HG03060 (cell line): Measurements from ENCODE around the gene GATB.

Experiments
- ATAC-seq: cut with Tn5 transposase; IDR thresholded peaks from one replicate; pipeline ENCODE4 v1.9.1; 2021; ENCODE audit warnings: low read depth, moderate number of reproducible peaks; ENCODE audit not compliant: unreplicated experiment

The GATB gene

GRCh38 chr4:151659601-151660364, 101.0 kb downstream of the GATB start:
- ATAC-seq = no peak

DNA sequence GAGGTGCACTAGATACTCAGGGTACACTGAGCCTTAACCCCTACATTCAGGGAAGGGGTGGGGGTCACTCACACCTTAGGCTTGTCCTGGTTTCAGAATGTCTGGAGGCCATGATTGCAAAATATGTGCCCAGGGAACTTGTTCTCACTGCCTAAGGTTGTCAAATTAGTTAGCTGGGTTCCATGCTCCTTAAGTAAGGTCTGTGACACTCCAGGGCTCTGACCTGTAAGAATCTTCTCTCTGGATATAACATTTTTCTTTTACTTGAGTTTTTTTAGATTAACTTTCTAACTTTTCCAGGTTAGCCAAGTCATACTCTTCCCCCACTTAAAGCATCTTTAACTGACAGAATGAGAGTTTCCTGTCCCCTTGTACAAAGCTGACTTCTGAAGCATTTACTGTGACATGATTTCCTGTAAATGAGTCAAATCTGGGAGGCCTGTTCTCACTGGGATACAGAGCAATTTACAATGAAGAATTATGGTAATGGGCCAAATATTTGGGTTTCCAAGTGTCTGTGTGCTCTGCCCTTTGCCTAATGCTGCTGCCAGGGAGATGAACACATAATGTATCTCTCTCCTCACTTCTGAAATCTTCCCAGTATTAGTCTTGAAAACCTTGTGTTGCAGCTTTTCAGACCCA, 101.7 kb downstream of the GATB start:
- no peak for ATAC-seq

- ATAC-seq = no peak
Observed at GRCh38 chr4:151657896-151658295, 102.9 kb downstream of the GATB start.

- no peak for ATAC-seq
Observed at GRCh38 chr4:151656058-151656457, 104.7 kb downstream of the GATB start.

GRCh38 chr4:151653548-151653918, 107.3 kb downstream of the GATB start:
- ATAC-seq = no peak

DNA sequence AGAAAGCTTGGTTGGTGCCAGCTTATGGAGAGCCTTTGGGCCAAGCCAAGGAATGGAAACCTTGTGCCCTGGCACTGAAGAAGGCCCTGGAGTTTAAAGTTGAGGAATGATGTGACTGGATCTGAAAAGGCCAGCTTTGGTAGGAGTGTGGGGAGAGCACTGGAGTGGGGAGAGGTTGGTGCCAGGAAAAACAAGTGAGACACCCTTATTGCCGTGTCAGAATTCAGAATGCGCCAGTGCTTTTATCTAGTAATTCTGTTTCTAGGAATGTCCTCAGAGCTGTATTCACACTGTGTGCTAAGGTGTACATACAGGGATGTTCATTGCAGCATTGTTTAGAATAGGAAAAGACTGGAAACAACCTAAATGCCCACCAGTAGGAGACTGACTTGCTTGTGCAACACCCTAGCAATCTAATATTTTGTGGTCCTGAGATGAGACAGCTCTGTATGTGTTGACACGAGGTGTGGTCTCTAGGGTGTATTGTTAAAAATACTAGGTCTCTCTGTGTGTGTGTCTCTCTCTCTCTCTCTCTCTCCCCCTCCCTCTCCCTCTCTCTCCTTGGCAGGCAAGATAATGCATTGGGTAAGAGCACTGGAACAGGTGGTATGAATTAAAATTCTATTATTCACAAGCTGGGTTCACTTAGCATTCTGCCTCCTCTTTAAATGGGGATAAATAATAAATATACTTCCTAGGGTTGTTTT, 107.8 kb downstream of the GATB start:
- ATAC-seq = no peak

GRCh38 chr4:151651496-151651895, 109.3 kb downstream of the GATB start:
- no peak for ATAC-seq

DNA sequence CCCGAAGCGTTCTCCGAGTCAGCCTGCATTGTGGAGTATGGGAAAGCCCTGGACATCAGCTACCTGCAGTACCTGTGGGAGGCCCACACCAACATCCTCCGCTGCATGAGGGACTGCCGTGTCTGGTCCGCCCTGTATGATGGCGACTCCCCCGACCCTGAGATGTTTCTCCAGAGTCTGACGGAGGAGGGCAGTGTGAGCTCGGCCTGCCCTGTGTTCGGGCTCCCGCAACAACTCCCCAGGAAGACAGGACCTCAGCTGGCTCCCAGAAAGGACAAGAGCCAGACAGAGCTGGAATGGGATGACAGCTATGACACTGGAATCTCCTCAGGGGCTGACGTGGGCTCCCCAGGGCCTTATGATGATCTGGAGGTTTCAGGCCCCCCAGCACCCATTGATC, 111.3 kb downstream of the GATB start:
- ATAC-seq = no peak

GRCh38 chr4:151646322-151646721, 114.5 kb downstream of the GATB start:
- ATAC-seq = no peak

GRCh38 chr4:151644622-151645021, 116.2 kb downstream of the GATB start:
- no peak for ATAC-seq

DNA sequence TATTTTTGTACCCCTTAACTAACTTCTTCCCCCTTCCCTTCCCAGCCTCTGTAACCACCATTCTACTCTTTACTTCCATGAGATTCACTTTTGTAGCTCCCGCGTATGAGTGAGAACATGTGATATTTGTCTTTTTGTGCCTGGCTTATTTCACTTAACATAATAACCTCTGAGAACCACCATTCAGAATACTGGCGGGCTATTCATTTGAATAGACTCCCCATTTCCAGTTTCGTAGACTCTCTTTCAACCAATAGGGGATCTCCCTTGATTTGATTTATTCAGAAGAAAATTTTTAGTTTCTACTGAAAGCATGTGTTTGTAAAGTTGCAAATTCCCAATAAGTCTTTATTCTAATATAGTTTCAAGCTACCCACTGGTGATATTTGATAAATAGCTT, 117.2 kb downstream of the GATB start:
- no peak for ATAC-seq

DNA sequence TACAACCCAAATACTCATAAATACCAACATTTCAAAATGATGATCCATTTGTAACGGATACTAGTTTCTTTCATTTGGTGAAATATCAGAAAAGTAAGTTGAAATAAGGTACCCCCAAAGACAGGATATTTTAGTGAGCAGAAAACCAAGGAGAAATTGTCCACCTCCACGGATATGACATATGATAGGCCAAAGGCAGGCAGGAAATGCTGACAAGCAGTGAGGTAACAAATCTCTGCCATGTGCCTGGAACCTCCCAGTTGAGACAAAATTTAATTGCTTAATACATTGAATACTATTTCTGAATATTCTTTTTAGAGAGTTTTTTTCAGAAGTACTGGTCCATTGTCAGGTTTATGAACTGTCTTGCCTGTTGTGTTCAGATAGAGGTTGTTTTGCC, 118.8 kb downstream of the GATB start:
- ATAC-seq = no peak

DNA sequence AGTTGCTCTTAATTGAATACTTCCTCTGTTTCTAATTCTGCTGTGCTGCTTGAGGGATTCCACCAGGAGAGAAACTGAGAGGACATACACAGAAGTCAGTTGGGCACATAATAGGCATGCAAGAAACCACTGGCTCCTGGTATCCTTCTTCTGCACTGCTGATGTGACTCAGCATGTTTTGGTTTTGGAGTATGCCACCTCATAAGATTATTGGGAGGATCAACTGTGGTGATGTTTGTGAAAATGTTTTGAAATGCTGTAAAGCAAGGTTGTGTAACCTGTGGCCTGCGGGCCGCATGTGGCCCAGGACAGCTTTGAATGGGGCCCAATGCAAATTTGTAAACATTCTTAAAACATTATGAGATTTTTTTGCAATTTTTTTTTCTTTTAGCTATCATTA, 119.6 kb downstream of the GATB start:
- ATAC-seq = no peak

GRCh38 chr4:151640381-151640780, 120.4 kb downstream of the GATB start:
- no peak for ATAC-seq

DNA sequence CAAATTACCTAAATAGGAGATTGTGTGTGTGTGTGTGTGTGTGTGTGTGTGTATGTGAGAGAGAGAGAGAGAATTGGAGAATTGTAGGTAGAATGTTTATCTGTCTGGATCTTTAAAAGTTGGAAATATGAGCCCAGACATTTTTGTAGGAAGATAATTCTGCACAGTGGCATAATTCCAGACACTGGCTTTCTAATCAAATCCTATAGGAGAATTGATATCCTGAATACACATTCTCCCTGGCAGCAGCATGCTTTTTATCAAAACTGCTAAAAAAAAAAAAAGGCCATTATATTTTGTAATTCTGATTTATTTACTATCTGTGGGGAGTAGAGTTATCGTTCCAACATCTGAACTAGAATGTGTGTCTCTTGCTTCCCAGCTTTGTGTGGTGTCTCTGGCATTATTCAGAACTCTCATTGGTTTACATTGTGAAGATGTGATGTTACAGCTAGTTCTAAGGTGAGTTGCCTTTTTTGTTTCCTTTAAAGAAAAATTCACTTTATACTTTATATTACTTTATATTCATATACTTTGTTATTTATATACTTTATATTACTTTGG, 122.4 kb downstream of the GATB start:
- no peak for ATAC-seq

- no peak for ATAC-seq
Observed at GRCh38 chr4:151631349-151631748, 129.5 kb downstream of the GATB start.

DNA sequence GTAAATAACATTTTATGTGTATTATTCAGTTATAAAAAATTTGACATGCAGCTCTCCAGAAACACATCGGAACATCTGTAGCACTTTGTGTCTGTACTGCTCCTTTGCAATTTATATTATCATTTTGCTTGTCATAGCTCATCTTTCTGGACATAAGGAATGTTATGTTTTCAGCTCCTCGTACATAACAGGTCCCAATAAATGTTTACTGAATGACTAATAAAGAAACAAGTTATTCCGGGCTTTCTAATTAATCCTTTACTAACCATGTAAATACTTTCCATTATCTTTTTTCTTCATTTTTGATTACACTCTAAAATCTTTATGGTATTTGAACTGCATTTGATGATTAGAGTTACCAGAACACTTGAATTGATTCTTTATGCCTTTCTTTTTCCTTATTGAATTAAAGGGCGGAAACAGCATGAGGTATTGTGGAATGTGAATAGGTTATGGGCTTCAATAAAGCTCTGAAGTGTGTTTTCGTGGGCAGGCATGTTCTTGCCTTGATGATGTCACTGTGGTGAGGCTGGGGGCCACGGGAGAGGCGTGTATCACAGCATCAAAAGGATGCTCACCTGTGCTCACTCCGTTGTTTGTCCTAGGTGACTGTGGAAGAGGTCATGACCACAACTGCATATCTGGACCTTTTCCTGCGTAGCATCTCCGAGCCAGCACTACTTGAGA, 131.6 kb downstream of the GATB start:
- ATAC-seq = no peak

GRCh38 chr4:151628001-151628608, 132.7 kb downstream of the GATB start:
- ATAC-seq = no peak

- no peak for ATAC-seq
Observed at GRCh38 chr4:151627491-151627890, 133.3 kb downstream of the GATB start.

DNA sequence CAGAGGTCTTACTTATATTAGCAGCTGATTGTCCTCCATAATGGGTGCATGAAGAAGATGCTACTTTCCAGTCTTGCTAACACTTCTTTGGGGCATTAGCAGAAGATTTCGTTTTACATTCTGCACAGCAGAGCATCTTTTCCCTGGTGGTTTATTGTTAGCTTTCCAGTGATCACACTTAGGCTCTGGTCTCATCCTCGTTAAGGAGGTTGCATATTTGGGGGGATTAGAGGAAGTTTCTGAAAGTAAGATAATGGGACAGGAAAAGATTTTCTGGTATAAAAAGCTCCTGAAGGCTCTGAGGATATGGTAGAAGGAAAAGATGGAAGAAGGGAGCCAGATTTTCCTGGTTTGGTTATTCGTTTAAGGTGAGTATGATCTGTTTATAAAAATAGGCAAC, 134.1 kb downstream of the GATB start:
- ATAC-seq = no peak
